CD1c-positive myeloid dendritic cell (primary cell): ENCODE measurements around the gene MTMR3.

Experiments
- DNase-seq: peaks from one replicate; pipeline ENCODE4 v3.0.0-alpha.2; 2016; ENCODE audit errors: extremely low spot score

Gene MTMR3

GRCh38 chr22:30026756-30027155, 143.8 kb downstream of the MTMR3 start:
- no peak for DNase-seq

GRCh38 chr22:30027169-30027568, 144.2 kb downstream of the MTMR3 start:
- DNase-seq, result no peak

GRCh38 chr22:30027791-30028190, 144.8 kb downstream of the MTMR3 start:
- DNase-seq, result no peak

DNA sequence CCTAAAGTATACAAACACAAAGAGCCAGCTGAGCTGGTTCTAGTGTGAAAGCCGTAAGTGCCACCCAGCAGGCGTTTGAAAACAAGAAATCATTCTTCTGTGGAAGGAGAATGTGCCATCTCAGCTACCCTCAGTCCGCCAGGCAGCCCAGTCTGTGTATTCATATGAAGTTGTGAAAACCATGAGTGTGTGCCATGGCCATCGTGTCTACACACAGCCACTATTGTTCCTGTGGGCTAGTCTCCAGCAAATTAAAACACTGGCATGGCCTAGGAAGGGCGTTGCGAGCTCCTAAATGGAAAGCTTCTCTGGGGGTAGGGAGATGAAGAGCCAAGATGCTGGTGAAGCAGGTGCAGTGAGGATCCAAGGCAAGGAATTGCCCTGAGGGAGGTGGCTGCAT, 145.8 kb downstream of the MTMR3 start:
- DNase-seq, result no peak

DNA sequence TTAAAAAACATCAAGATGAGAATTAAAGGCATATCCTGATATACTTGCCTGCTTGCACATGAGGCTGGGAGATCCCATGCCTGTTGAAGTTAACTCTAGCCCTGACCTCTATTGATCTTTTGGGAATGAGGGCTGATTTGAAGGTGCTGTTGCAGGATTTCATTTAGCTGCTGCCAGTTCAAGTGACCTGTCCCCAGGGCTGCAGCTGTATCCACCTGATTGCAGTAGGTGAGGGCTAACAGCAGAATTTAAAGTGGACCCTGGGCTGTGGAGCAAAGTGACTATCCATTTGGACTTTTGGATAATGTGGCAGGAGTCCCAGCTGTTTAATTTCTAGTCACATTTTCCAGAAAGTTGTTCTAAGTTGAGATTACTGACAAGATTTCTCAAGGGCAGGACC, 146.5 kb downstream of the MTMR3 start:
- no peak for DNase-seq

DNA sequence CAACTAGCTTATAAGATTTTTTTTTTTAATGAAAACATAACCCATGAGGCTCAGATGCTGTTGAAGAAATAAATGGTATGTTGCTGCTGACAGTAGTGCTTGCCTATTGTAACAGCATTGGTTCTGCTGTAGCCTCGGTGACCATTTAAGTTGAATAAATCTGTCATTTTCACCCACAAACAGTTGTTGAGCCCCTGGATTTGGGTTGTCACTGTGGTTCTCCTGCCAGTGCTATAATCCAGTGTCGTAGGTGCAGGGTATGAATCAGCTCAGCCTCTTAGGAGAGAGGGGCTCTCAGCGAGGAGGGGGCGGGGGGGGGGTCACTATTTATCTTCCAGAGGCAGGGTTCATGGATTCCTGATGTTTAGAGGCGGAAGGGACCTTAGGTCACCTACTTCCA, 147.4 kb downstream of the MTMR3 start:
- no peak for DNase-seq

GRCh38 chr22:30031328-30031727, 148.4 kb downstream of the MTMR3 start:
- DNase-seq, result no peak

- DNase-seq, result peak; percentile 60
These were observed 148.9 kb downstream of the MTMR3 start for GRCh38 chr22:30031764-30032455.

- DNase-seq, result peak; percentile 77
These were observed 150.2 kb downstream of the MTMR3 start for GRCh38 chr22:30033137-30033536.

DNA sequence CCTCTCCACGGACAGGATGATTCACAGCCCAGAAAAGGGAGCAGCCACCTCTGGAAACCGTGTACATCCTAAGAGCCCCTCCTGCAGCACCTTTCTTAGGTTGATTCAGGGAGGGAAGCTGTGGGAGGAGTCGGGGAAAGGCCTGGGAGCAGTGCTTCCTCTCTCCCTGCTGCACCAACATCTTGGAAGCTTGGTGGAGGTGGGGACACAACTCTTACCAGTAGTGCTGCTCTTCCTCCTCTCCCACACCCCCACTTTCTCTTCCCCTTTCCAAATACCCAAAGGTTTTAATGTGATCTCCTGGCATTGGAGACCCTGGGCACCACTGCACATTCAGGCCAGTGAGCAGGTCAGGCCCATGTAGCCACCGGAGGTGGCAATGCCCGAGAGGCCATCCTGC, 150.9 kb downstream of the MTMR3 start:
- DNase-seq, result peak; percentile 65

- DNase-seq, result no peak
These were observed 153.7 kb downstream of the MTMR3 start for GRCh38 chr22:30036656-30037055.

DNA sequence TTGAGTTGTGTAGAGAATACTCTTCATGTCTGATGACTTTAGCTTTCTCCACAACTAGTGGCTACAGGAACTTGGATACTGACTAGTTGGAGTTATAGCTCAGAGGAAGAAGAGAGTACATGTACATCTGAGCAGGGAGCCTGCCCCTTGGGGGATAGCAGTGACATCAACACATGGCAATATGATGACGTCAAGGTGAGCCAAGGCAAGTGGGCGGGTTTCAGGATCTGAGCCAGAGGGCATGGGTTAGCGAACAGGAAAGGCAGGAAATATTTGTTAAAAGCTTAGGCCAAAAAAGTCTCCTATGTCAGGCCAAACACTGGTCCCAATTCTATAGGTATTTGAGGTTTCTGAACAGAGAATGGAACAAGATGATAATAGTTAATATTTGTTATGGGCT, 155.2 kb downstream of the MTMR3 start:
- no peak for DNase-seq

DNA sequence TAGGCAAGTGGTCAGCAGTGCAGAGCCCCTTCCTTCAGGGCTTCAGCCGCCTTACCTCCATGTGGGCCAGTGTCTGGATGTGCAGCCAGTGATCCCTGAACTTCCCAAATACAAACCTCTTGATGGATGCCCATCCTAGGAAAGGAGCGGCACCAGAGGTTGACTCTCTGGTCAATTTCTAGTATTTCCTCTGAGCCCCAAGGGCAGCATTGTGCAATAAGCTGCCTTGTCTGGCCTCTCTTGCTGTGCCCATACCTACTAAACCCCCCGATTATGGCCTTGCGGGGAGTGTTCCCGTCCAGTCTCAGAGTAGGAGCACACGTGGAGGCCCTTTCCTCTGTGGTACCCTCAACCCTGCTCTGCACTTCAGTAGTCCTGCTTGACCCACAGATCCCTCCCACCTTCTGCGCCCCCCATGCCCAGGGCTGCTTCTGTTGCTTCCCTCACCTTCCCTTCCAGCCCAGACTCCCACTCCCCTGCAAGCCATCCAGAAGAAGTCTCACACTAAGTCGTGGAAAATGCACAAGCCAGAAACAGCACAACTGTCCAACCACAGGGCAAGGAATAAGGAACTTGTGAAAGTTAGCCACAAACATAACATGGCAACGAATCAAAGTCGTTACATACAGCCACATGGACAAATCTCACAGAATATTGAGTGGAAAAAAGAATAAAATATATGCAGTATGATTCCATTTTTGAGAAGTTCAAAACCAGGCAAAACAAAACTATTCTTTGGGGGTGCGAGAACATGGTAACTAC, 157.7 kb downstream of the MTMR3 start:
- no peak for DNase-seq

GRCh38 chr22:30041475-30041874, 158.5 kb downstream of the MTMR3 start:
- no peak for DNase-seq

DNA sequence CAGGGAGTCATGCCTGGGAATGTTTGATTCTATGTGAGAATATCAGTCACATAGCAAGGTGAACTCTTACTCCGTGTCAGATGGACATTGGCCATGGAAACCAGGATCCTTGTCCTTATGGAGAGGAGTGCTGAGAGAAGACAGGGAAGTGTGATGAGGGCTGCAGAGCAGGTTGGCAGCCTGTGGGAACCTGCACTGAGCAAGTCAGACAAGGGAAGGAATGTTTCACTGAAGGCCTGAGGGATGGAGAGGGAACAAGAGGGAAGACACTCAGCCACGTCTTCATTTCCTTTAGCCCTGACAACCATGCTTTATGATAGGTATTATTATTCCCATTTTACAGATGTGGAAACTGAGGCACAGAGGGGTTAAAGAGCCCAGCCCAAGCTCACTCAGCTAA, 158.9 kb downstream of the MTMR3 start:
- DNase-seq, result no peak

DNA sequence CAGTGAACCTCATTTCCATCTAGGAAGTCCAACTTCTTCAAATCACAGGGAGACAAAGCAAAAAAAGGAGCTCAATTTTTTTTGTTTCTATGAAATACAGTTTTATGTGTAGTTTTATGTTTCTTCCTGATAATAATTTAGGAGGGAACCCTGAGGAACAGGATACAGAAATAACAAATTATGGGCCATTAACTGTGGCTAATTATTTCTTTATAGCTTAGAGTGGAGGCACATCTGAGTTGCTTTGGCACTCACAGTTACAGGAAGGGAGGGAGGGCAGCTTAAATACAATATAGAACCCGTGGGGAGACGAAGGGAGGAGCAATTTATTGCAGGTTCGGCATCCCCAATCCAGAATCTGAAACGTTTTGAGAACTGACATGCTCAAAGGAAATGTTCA, 160.2 kb downstream of the MTMR3 start:
- no peak for DNase-seq

DNA sequence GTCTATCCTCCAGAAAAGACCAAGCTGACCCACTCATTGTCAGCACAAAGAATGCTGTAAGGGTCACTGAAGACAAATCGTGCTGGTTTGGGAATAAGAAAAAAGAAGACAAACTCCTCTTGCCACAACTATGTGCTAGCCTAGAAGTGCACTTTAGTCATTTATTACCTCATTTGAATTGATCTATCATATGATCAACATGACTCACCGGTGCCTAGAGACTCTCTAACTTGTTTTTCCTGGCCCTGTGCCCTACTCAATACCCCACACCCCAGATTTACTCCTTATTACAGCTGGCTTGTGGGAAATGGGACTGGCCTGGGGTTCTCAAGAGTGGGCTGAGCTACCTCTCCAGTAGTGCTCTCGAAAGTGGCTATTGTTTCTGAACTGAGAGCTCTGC, 161.4 kb downstream of the MTMR3 start:
- DNase-seq, result no peak

DNA sequence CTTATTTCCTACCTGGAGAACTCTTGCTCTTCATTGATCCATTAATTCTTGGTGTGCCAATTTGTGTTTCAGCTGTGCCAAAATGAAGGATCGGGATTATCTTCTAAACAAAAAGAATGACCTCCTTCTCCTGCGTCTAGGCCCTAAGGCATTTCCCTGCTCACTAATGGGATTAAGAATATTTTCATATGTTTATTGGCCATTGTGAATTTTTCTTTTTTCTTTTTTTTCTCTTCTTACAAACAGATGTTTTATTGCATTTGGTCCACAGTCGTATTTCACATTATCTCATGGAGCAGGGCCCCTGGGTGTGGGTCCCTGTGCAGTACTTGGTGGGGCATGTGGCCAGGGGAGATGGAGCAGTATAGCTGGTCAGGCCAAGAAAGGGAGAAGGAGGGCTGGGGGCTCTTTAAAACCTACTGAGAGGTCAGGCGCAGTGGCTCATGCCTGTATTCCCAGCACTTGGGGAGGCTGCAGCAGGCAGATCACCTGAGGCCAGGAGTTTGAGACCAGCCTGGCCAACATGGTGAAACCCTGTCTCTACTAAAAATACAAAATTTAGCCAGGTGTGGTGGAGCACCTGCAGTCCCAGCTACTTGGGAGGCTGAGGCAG, 162.0 kb downstream of the MTMR3 start:
- no peak for DNase-seq

DNA sequence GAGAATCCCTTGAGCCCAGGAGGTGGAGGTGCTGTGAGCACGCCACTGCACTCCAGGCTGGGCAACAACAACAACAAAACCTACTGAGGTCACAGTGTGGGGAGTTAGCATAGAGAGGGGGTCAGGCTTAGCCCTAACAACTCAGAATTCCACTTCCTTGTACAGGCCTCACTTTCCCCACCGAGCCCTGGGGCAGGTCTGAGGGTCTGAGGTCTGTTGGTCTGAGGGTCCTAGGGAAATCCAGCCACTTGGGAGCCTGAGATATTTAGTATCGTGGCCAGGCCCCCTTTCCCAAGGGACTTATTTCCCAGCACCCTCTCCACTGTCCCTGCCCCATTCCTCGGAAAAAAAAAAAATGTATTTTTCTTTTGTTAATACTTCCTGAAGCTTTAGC, 162.5 kb downstream of the MTMR3 start:
- no peak for DNase-seq

- no peak for DNase-seq
These were observed 163.1 kb downstream of the MTMR3 start for GRCh38 chr22:30045901-30046715.

- DNase-seq, result no peak
These were observed 163.9 kb downstream of the MTMR3 start for GRCh38 chr22:30046716-30047363.

DNA sequence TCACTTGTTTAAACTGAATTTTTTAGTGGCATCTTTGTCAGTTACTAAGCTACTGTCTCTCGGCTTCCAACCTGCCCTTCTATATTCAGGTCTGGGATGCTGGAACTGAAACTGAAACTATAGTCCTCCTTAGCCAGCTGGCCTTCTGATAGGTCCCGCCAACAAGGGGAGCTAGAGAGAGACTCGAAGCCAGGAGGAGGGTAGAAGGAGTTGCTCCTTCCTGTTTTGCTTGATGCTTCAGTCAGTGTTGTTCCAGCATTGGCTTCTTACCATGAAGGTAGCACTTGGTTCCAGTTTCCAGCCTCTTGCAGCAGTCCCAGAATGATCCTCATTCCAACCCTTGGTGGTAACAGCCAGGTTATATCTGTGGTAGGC, 164.4 kb downstream of the MTMR3 start:
- peak; percentile 50 for DNase-seq
